SU-DHL-6 (cell line): ENCODE results near the gene VAT1.
"Not testable (repeated sequence)": the region's sequence is repeated elsewhere in the genome, so short reads cannot be mapped to it uniquely, and the experiment has no call there.

Experiments
- H2AFZ ChIP-seq: fragments of 200-600 bp; sonication (generic); 2 replicates; pipeline ENCODE4 v1.6.1; 2014; ENCODE audit warnings: low read depth, mild to moderate bottlenecking, moderate library complexity, mixed read lengths, antibody characterized with exemption, low read length; ENCODE audit not compliant: severe bottlenecking
- H3F3A ChIP-seq: fragments of 200-600 bp; shearing (Covaris generic); 2 replicates; pipeline ENCODE4 v1.6.0; 2016; ENCODE audit warnings: antibody characterized with exemption, mild to moderate bottlenecking; ENCODE audit not compliant: insufficient read depth
- H3K27ac ChIP-seq: fragments of 200-600 bp; sonication (generic); 2 replicates; pipeline ENCODE4 v1.5.1; 2016; ENCODE audit warnings: low read depth, mild to moderate bottlenecking, low read length, moderate library complexity, mixed read lengths
- H3K27me3 ChIP-seq: fragments of 200-600 bp; sonication (generic), shearing (Covaris generic); 2 replicates; pipeline ENCODE4 v1.6.0; 2014; ENCODE audit warnings: mild to moderate bottlenecking, low read length
- H3K36me3 ChIP-seq: fragments of 200-600 bp; sonication (generic); 2 replicates; pipeline ENCODE4 v1.6.1; 2014; ENCODE audit warnings: mild to moderate bottlenecking, low read length, mixed read lengths
- H3K4me2 ChIP-seq: fragments of 300-600, 200-600 bp; shearing (Covaris generic), sonication (generic); 2 replicates; pipeline ENCODE4 v1.6.0; 2014; ENCODE audit warnings: low read length, low read depth, mild to moderate bottlenecking; ENCODE audit not compliant: poor library complexity, severe bottlenecking
- H3K4me3 ChIP-seq: fragments of 200-600 bp; sonication (generic); 2 replicates; pipeline ENCODE4 v1.5.1; 2014; ENCODE audit warnings: antibody characterized with exemption, low read length, mild to moderate bottlenecking, mixed read lengths; ENCODE audit not compliant: insufficient read depth, poor library complexity, severe bottlenecking
- H3K79me2 ChIP-seq: fragments of 200-600 bp; sonication (generic); 2 replicates; pipeline ENCODE4 v1.6.1; 2014; ENCODE audit warnings: mild to moderate bottlenecking, low read length, moderate library complexity; ENCODE audit not compliant: insufficient read depth
- H3K9ac ChIP-seq: fragments of 200-600 bp; sonication (generic); 2 replicates; pipeline ENCODE4 v1.7.0; 2014; ENCODE audit warnings: mild to moderate bottlenecking, low read length
- H3K9me2 ChIP-seq: fragments of 200-600 bp; sonication (generic); replicated peaks from 2 replicates; pipeline ENCODE4 v1.6.1; 2014; ENCODE audit warnings: low read length; ENCODE audit not compliant: insufficient read depth
- H3K9me3 ChIP-seq: fragments of 200-600 bp; sonication (generic); 2 replicates; pipeline ENCODE4 v1.6.1; 2014; ENCODE audit warnings: low read length, mixed read lengths; ENCODE audit not compliant: insufficient read depth
- H4K20me1 ChIP-seq: fragments of 200-600 bp; sonication (generic); 2 replicates; pipeline ENCODE4 v1.6.1; 2014; ENCODE audit warnings: low read depth, mild to moderate bottlenecking, antibody characterized with exemption, low read length, moderate library complexity, mixed read lengths
- CTCF ChIP-seq: fragments of 200-600 bp; sonication (generic); IDR thresholded peaks from one replicate; pipeline ENCODE4 v1.5.1; 2017; ENCODE audit warnings: antibody characterized with exemption, mild to moderate bottlenecking, low read length, moderate library complexity; ENCODE audit not compliant: insufficient read depth, poor library complexity, severe bottlenecking
- EZH2phosphoT487 ChIP-seq: fragments of 200-600 bp; sonication (generic), shearing (Covaris generic); conservative IDR thresholded peaks from 2 replicates; pipeline ENCODE4 v1.6.1; 2018; ENCODE audit warnings: mild to moderate bottlenecking, antibody characterized with exemption, low read length, moderate library complexity, mixed read lengths

VAT1 gene

DNA sequence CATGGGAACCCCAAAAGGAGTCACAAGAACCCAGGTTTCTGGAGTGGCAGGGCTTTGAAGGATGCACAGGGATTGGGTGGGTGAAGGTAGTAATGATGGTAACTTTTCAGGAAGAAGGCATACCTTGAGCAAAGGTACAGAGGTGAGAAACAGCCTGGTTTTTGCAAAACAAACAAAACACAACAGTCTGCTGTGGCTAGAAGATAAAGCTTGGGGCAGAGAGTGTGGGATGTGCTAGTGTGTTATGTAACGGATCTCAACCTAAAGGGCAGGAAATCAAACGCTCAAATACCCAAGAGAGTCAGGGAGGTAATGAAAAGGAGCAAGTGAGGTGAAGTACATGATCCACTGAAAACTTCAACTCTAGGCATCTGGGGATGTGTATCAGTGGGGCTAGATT is 46.9 kb downstream of the VAT1 start:
- H3K4me3 ChIP-seq, result no peak overlapping the region
- no peaks in the 10 kb centered on the region for H4K20me1 ChIP-seq
- H3K27me3 ChIP-seq, result no peaks in the 10 kb centered on the region
- no peak for TF ChIP-seq EZH2phosphoT487
- no peak for TF ChIP-seq CTCF
- no peaks in the 10 kb centered on the region for H3K9me3 ChIP-seq
- H3K9me2 ChIP-seq, result no peaks in the 10 kb centered on the region
- H3K27ac ChIP-seq, result no peak overlapping the region
- no peaks in the 10 kb centered on the region for H3K79me2 ChIP-seq
- H3K36me3 ChIP-seq, result no peaks in the 10 kb centered on the region
- H3K9ac ChIP-seq, result no peak overlapping the region
- H3F3A ChIP-seq, result no peaks in the 10 kb centered on the region
- no peak overlapping the region for H2AFZ ChIP-seq
- no peak overlapping the region for H3K4me2 ChIP-seq

DNA sequence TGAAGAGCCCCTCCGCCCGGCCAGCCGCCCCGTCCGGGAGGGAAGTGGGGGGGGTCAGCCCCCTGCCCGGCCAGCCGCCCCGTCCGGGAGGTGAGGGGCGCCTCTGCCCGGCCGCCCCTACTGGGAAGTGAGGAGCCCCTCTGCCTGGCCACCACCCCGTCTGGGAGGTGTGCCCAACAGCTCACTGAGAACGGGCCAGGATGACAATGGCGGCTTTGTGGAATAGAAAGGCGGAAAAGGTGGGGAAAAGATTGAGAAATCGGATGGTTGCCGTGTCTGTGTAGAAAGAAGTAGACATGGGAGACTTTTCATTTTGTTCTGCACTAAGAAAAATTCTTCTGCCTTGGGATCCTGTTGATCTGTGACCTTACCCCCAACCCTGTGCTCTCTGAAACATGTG is 48.9 kb downstream of the VAT1 start:
- H3K9ac ChIP-seq, H2AFZ ChIP-seq, H3K36me3 ChIP-seq, H3K27ac ChIP-seq, H3F3A ChIP-seq, H3K9me3 ChIP-seq, H3K4me3 ChIP-seq, H3K27me3 ChIP-seq, H3K9me2 ChIP-seq, H3K79me2 ChIP-seq, H4K20me1 ChIP-seq, H3K4me2 ChIP-seq: not testable (repeated sequence)

DNA sequence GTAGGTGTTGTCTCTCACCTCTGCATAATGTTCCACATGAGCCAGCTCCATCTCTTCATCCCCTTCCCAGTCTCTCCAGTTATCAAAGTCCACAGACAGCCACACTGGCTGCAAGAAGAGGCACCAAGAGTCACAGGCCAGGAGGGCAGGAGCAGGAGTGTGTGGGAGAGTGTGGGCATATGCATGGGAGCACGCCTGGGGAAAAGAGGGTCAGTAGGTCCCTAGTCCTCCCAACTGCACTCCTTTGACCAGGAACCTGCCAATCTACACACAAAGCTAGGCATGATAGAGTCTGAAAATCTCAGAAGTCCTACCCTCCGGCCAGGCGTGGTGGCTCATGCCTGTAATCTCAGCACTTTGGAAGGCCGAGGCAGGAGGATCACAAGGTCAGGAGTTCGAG is 50.6 kb downstream of the VAT1 start:
- no peak overlapping the region for H3K4me3 ChIP-seq

More for the DNA sequence above, 50.6 kb downstream of the VAT1 start:
- TF ChIP-seq EZH2phosphoT487 (no peak), CTCF (no peak)
- Histone ChIP-seq H3K27me3 (no peaks in the 10 kb centered on the region), H4K20me1 (no peaks in the 10 kb centered on the region), H3K9me3 (no peaks in the 10 kb centered on the region), H3K27ac (no peak overlapping the region), H3K9ac (no peak overlapping the region), H3K79me2 (no peaks in the 10 kb centered on the region), H3F3A (peaks cover 6% of the 10 kb centered on the region; the same call in 1 of the 2 replicates), H3K4me2 (no peak overlapping the region), H2AFZ (no peak overlapping the region), H3K36me3 (no peaks in the 10 kb centered on the region), H3K9me2 (no peaks in the 10 kb centered on the region)
